PC-3 (cell line): Measurements from ENCODE around the gene GAB2.

Experiments used
- CTCF ChIP-seq: fragments of 300-600 bp; sonication (generic); conservative IDR thresholded peaks from 2 replicates; pipeline ENCODE4 v1.5.1; 2017; ENCODE audit warnings: antibody characterized with exemption, low read depth, mild to moderate bottlenecking, low read length
- EZH2 ChIP-seq: fragments of 300-600 bp; sonication (generic); IDR thresholded peaks from one replicate; pipeline ENCODE4 v1.6.1; 2017; ENCODE audit warnings: antibody characterized with exemption, mild to moderate bottlenecking, low read length; ENCODE audit not compliant: unreplicated experiment
- EZH2phosphoT487 ChIP-seq: fragments of 300-600 bp; sonication (generic); IDR thresholded peaks from 2 replicates; pipeline ENCODE4 v1.6.1; 2018; ENCODE audit warnings: mild to moderate bottlenecking, antibody characterized with exemption, low read length, borderline replicate concordance

DNA sequence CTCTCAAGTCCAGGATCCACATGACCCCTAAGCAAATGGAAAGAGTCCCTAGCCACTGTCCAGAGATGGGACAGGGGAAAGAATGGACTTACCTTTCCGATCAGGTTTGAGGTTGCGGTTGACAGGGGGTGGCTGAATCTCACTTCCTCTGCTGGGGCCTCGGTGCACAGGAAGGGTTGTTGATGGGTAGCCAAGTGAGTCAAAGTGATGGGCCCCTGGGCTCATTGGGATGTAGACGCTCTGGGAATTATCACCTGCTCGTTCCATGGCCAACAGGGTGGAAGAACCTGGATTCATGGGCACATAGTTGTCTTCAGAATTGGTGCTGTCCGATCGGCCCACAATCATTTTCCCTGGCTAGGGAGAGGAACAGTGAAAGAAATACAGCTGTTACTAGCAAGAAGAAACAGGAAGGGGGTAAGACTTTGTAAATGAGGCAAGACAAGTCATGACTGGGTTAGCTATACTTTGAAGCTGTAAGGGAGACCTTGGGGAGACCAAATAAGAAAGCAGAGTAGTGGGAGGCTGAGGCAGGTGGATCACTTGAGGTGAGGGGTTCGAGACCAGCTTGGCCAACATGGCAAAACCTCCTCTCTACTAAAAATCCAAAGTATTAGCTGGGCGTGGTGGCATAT is 194.2 kb downstream of the GAB2 start:
- TF ChIP-seq CTCF (no peak), EZH2phosphoT487 (no peak), EZH2 (no peak)
